Lower lobe of right lung (tissue), 2 donors: ENCODE measurements around the gene RRBP1. TPM values are rescaled to one million over a fixed set of nuclear protein-coding genes. Genes with fewer than 3 reads are reported as not detected.

Source experiments
- ATAC-seq, 2 donors: fragments of 200-7000 bp; cut with Tn5 transposase; one replicate each; pipeline ENCODE4 v1.9.1; 2020 to 2022; ENCODE audit warnings: mild to moderate bottlenecking in 2 of 2, moderate library complexity in 2 of 2
- DNase-seq: peaks from one replicate; pipeline ENCODE4 v3.0.0-alpha.2; 2020
- H3K27ac ChIP-seq: fragments of 200-600 bp; one replicate; pipeline ENCODE4 v1.8.0; 2022
- H3K27me3 ChIP-seq: fragments of 200-600 bp; one replicate; pipeline ENCODE4 v1.8.0; 2022; ENCODE audit warnings: low read depth
- H3K36me3 ChIP-seq: fragments of 200-600 bp; one replicate; pipeline ENCODE4 v1.8.0; 2022; ENCODE audit warnings: mild to moderate bottlenecking
- H3K4me1 ChIP-seq: fragments of 200-600 bp; one replicate; pipeline ENCODE4 v1.8.0; 2022
- H3K4me3 ChIP-seq: fragments of 200-600 bp; one replicate; pipeline ENCODE4 v1.8.0; 2022; ENCODE audit warnings: mild to moderate bottlenecking
- H3K9me3 ChIP-seq: fragments of 200-600 bp; one replicate; pipeline ENCODE4 v1.8.0; 2022
- CTCF ChIP-seq: fragments of 200-600 bp; IDR thresholded peaks from one replicate; pipeline ENCODE4 v1.8.0; 2022; ENCODE audit warnings: antibody characterized with exemption, mild to moderate bottlenecking
- intact Hi-C: fragments of 100-400 bp; cut with DNase I; formaldehyde crosslinking; loops from one replicate; pipeline ENCODE4 v1.11.0; 2022
- total RNA-seq: library from RNA; stranded (reverse); fragmentation: NEBNext Ultra II Directional; extraction: Animal tissue kit (Norgen Biotek cat#: 25700); gene quantifications from one replicate; pipeline ENCODE4 v1.2.1, GENCODE V29; 2021
- donor health status: DM: no; HTN: yes; CAD: no; lungs with severe emphysema.

The RRBP1 gene
- total RNA-seq, 1 donor from 2014 or later, result 138 TPM

- no peaks in the 10 kb centered on the region for H3K27me3 ChIP-seq
- ATAC-seq (no peak), DNase-seq (no peak)
- peaks cover 45% of the 10 kb centered on the region for H3K4me1 ChIP-seq
- peaks cover 99% of the 10 kb centered on the region for H3K36me3 ChIP-seq
- TF ChIP-seq CTCF, result no peak
- H3K9me3 ChIP-seq, result no peaks in the 10 kb centered on the region
- intact Hi-C loops, result no loop called here
- peak overlapping the region; percentile 65 for H3K27ac ChIP-seq
- no peak overlapping the region for H3K4me3 ChIP-seq
Measured at GRCh38 chr20:17633850-17634500, 48.1 kb downstream of the RRBP1 start.

- H3K4me3 ChIP-seq, result no peak overlapping the region
- ATAC-seq (no peak), DNase-seq (no peak)
- H3K36me3 ChIP-seq, result peaks cover 100% of the 10 kb centered on the region
- no peak overlapping the region for H3K27ac ChIP-seq
- no peaks in the 10 kb centered on the region for H3K9me3 ChIP-seq
- H3K4me1 ChIP-seq, result peaks cover 44% of the 10 kb centered on the region
- TF ChIP-seq CTCF, result no peak
- intact Hi-C loops, result no loop called here
- H3K27me3 ChIP-seq, result no peaks in the 10 kb centered on the region
Measured at GRCh38 chr20:17633221-17633849, 48.7 kb downstream of the RRBP1 start.

GRCh38 chr20:17631576-17632319 is 50.3 kb downstream of the RRBP1 start:
- H3K4me3 ChIP-seq, result no peak overlapping the region
- ATAC-seq, result no peak
- DNase-seq, result no peak
- H3K36me3 ChIP-seq, result peaks cover 100% of the 10 kb centered on the region
- no peak for TF ChIP-seq CTCF
- intact Hi-C loops, result no loop called here
- no peaks in the 10 kb centered on the region for H3K9me3 ChIP-seq
- H3K4me1 ChIP-seq, result peaks cover 37% of the 10 kb centered on the region
- H3K27me3 ChIP-seq, result no peaks in the 10 kb centered on the region
- no peak overlapping the region for H3K27ac ChIP-seq

GRCh38 chr20:17630806-17631195 is 51.2 kb downstream of the RRBP1 start:
- H3K36me3 ChIP-seq, result peaks cover 100% of the 10 kb centered on the region
- no peak overlapping the region for H3K4me3 ChIP-seq
- H3K27ac ChIP-seq, result no peak overlapping the region
- H3K27me3 ChIP-seq, result no peaks in the 10 kb centered on the region
- no peak for ATAC-seq
- no peaks in the 10 kb centered on the region for H3K9me3 ChIP-seq
- intact Hi-C loops, result no loop called here
- TF ChIP-seq CTCF, result no peak
- DNase-seq, result no peak
- H3K4me1 ChIP-seq, result peaks cover 29% of the 10 kb centered on the region

GRCh38 chr20:17630151-17630805 is 51.8 kb downstream of the RRBP1 start:
- intact Hi-C loops, result no loop called here
- ATAC-seq (no peak), DNase-seq (no peak)
- H3K27me3 ChIP-seq, result no peaks in the 10 kb centered on the region
- H3K36me3 ChIP-seq, result peaks cover 100% of the 10 kb centered on the region
- no peak overlapping the region for H3K27ac ChIP-seq
- H3K4me3 ChIP-seq, result no peak overlapping the region
- no peak for TF ChIP-seq CTCF
- H3K4me1 ChIP-seq, result peaks cover 24% of the 10 kb centered on the region
- H3K9me3 ChIP-seq, result no peaks in the 10 kb centered on the region
